ENCODE measurements around the gene GOLGA7B. TPM values are rescaled to one million over a fixed set of nuclear protein-coding genes. Genes with fewer than 3 reads are reported as not detected.

The GOLGA7B gene
- total RNA-seq, 1 donor from 2014 or later = under 0.01 TPM

DNA sequence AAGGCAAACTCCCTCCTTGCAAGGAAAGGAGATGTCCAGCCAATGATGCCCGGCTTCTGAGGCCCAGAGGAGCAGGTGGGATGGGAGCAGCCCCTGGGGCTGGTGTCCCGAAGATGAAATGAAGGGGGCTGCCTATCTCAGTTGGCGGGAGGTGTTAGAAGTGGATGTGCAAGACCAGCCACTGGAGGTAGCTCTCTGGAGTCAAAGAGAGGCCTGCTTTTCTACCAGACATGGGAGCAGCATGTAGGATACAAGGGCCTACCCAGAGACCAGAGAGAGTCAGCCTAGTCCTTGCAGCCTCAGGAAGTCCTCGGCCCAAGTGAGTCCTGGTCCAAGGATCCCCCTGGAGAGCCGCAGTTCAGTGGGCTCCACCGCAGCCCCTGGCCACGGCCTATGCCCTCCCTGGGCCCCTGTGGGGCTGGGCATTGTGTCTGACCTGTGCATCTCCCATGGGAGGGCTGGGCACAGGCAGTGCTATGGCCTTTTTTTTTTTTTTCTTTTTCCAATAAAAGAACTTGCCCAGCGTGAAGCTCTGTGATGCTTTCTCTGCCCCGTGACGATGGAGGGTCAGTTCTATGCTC is 17.7 kb downstream of the GOLGA7B start:
- DNase-seq (ENCODE audit: low read depth in 2 of 2) = no peak

DNA sequence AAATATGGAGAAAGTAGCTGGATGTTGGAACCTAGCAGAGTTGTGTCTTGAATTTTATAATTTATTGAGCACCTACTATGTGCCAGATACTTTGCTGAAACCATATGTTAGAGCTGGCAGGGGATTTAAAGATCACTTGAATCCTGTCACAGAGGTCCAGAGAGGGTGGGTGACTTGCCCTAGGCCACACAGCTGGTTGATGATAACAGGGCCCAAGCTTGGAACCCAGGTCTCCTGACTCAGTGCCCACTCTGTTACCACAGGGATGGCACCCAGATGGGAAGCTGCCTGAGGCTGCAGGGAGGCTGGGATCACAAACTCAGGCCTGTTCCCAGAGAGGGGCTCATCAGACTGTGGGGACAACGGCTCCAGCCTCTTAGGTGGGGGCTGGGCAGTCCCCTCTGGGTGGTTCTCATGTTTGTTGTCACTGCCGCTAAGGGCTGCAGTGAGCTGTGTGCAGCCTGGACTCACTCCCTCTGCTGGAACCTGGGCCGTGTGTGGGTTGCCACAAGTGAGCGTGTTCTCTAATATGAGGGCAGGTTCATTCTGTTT is 18.6 kb downstream of the GOLGA7B start:
- DNase-seq (ENCODE audit: low read depth in 2 of 2) = no peak

DNA sequence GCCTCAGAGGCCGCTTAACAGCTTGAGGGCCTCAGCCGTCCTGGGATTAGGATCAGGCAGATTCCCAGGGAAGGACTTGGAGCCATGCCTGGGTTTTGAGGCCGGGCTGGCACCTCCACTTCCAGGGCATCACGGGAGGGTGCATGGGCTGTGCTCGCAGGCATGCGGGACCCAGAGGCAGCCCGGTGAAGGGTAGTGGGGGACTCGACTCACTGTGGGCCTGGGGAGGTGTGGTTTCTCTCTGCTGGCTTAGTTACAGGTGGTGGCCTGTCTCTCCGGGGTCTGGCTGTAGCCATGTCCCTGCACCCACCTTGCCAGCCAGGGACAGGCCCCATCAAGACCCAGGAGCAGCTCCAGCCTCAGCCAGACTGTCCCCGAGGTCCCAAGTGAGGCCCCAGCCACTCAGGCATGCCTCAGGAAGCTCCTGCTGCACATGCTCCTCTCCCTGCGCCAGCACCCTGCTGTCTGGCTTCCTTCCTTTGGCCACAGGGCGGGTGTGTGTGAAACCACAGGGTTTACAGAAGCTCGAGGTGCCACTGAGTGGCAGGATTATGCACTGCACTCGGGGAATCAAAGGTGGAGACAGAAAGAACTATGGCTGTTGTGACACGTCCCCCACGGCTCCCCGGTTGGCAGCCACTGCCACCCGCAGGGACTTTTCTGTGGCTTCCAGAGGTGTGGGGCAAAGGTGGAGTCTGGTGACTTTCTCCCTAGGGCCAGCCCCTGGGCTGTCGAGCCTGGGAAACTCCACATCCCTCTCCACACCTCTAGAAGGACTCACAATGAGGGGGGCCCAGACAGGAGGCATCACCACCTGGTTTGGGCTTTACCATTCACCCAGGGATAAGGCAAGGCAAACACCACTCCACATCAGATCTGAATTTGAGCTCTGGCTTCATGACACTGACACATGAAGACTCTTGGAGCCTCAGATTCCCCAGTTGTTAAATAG is 19.7 kb downstream of the GOLGA7B start:
- peak; percentile 87 to 88 for DNase-seq (ENCODE audit: low read depth in 2 of 2)

DNA sequence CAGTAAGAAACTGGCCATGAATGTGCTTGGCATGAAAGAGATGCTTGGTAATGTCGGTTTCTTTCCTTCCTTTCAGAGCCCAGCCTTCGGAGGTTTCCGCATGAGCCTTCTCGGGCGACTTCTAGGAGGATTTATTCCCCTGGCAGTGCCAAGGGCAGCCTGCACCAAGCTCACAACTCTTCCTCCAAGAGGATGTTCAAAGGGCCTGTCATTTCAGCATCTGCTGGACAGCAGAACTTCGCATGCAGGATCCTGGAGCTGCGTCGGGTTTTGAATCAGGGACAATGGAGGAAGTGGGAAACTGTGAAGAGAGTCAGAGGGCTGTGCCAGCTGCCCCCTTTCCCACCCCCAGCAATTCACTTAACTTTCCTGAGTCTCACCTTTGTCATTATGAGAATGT is 21.3 kb downstream of the GOLGA7B start:
- DNase-seq (ENCODE audit: low read depth in 2 of 2) = no peak

DNA sequence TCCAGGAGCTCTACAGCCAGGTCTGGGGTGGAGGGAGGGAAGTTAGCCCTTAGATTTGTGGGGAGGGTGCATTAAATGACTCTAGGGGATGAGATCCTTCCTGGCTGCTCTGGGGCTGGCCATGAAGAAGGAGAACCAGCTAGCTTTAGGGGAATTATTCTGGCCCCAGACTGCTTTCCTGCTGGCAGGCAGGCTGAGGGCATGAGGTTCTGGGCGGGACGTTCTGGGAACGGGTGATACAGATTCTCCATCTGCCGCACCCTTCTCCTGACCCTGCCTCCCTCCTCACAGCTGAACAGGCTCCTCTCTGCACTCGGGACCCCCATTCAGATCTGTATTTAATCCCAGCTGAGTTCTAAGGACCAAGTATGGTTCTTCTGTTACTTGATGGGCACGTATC is 23.9 kb downstream of the GOLGA7B start:
- DNase-seq (ENCODE audit: low read depth in 2 of 2) = no peak

DNA sequence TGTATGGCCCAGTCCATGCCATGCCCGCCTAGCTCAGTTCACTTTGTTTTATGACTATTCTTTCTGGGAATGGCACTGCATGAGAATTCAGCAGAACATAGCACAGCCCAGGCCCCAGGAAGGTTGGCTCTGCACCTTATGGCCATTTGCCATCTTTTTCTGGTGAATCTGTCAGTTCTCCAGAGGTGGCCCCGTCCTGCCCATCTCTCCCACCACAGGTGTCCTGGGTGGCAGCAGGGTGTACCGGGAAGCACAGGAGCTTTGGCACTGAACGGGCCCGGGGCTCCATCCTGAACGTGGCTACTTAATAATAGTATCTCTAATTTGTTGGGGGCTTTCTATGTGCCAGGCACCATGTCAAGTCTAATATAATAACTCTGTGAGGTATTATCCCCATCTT is 24.7 kb downstream of the GOLGA7B start:
- no peak for DNase-seq (ENCODE audit: low read depth in 2 of 2)

DNA sequence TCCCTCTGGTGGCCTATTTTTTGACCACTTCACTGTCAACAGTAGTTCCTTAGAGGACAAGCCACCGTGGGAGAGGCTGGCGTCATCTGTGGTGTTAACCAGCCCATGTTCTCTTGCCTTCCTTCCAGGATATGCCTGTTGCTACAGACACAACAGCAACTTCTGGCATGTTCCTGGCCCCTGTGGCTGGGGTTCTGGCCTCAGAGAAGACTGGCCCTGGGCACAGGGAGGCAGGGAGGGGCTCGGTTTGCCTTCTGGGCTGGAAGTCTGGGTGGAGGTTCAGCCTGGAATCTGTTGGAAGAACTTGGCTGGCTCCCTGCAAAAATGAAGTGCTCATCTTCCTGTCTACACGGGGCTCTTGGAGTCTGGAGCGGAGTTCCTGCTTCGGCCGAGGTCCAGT is 25.7 kb downstream of the GOLGA7B start:
- DNase-seq (ENCODE audit: low read depth in 2 of 2) = peak; percentile 73

GRCh38 chr10:97876402-97876801 is 26.8 kb downstream of the GOLGA7B start:
- DNase-seq (ENCODE audit: low read depth in 2 of 2) = no peak

- DNase-seq (ENCODE audit: low read depth in 2 of 2) = no peak
Observed at GRCh38 chr10:97879241-97879640, 29.6 kb downstream of the GOLGA7B start.

GRCh38 chr10:97880109-97880508 is 30.5 kb downstream of the GOLGA7B start:
- DNase-seq (ENCODE audit: low read depth in 2 of 2) = no peak

- peak; percentile 30 to 92 for DNase-seq (ENCODE audit: low read depth in 2 of 2)
Observed at GRCh38 chr10:97882142-97883091, 32.8 kb downstream of the GOLGA7B start.

- no peak for DNase-seq (ENCODE audit: low read depth in 2 of 2)
Observed at GRCh38 chr10:97883092-97883485, 33.4 kb downstream of the GOLGA7B start.

DNA sequence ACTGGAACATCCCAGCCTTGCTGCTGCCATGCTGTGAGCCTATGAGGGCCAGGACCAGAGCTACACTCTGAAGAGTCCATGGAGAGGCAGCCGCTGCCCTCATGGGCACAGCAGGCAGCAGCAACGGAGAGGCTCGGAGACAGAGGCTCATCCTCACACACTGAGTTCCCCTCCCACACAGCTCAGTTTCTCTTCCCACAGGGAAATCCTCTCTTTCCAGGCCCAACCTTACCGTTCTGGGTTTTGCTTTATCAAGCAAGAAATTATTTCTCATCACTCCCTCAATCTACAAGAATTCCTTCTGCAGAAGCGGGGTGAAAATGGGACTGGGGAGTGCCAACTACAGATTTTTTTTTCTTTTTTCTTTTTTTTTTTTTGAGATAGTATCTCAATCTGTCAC is 36.6 kb downstream of the GOLGA7B start:
- DNase-seq (ENCODE audit: low read depth in 2 of 2) = no peak

GRCh38 chr10:97887399-97887798 is 37.8 kb downstream of the GOLGA7B start:
- DNase-seq (ENCODE audit: low read depth in 2 of 2) = peak in 1 of 2 donors; percentile 54

DNA sequence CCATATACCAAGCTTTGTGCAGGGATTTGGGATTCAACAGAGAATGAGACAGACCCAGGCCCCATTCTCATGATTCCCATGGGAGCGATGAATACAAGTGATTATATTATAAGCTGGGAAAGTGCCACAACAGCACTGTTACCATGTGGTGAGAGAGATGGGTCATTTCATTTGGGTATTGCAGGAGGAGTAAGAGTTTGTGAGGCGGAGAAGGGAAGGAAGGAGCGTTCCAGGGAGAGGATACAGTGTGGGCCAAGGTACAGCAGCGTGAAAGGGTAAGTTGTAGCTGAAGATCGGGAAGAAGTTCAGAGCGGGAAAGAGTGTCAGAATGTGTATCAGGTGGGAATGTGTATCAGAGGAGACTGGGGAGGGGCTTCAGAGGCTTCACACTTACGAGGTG is 38.5 kb downstream of the GOLGA7B start:
- DNase-seq (ENCODE audit: low read depth in 2 of 2) = no peak

DNA sequence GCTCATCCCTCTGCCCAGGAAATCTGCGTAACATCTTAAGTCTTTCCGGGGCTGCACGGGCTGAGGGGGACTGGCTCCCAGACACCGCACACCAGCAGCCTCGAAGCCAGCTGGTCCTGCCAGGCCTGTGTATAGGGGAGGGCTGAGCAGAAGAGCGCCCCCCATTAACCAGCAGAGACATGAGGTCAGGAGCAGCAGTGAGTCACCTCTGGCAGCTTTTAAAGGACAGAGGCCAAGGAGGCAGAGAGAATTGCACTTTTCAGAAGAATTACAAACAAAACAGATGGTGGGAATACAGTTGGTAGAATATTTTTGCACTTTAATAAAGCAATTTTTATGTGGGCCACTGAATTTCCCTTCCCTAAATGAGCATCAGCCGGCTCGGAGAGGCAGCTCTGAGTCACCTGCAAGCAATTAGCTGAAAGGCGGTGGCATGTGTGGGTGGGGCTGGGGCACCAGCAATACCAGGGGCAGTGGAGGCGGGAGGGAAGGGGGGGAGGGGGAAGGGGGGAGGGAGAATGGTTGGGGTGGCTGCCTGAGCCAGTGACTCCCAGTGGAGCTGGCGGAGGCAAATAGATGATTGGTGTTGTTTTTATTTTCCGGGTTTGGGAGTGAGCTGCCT is 39.1 kb downstream of the GOLGA7B start:
- peak in 1 of 2 donors; percentile 69 for DNase-seq (ENCODE audit: low read depth in 2 of 2)

DNA sequence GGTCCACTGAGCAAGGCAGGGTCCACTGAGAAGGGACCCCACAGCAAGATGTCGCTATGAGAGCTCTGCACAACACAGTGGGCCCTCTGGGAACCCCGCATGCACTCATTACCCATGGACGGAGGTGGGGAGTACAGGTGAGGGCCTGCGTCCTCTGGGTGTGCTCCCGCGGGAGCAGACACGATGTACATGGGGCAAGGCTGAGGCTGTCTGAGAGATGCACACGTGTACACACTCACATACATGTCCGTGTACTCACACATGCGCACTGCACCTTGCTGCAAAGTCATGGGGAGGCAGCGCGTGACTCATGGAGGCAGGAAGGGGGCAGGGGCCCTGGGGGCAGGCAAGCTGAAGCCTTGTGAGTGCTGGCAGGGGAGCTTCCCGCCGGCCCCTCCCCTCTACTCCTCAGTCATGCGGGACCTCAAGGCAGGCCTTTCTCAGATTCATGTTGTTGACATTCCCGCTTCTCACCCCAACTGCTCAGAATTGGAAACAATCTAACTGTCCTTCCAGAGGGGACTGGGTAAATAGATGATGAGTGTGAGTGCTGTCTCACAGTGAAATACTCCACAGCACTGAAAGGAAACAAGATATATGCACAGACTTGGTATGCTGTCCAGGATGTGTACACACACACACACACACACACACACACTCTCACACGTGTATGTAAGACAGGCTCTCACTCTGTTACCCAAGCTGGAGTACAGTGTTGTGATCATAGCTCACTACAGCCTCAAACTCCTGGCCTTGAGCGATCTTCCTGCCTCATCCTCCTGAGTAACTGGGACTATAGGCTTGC is 40.0 kb downstream of the GOLGA7B start:
- DNase-seq (ENCODE audit: low read depth in 2 of 2) = peak in 1 of 2 donors; percentile 71

- DNase-seq (ENCODE audit: low read depth in 2 of 2) = no peak
Observed at GRCh38 chr10:97891497-97892167, 42.0 kb downstream of the GOLGA7B start.

DNA sequence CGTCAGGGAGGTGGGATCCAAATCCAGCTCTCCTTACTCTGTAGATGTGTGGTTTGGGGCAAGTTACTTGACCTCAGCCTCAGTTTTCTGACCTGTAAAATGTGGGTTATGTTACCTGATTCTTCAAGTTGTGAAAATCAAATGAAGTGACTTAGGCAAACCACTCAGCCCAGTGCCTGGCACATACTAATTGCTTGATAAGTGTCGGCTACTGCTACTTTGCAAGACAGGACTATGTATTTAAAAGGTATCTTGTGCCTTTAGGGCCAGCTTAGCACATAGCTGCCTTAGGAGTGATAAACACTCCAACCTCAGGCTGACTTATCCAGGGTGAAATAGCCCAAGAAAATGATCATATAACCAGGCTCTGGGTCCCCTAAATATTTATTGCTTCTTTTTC is 42.9 kb downstream of the GOLGA7B start:
- no peak for DNase-seq (ENCODE audit: low read depth in 2 of 2)

DNA sequence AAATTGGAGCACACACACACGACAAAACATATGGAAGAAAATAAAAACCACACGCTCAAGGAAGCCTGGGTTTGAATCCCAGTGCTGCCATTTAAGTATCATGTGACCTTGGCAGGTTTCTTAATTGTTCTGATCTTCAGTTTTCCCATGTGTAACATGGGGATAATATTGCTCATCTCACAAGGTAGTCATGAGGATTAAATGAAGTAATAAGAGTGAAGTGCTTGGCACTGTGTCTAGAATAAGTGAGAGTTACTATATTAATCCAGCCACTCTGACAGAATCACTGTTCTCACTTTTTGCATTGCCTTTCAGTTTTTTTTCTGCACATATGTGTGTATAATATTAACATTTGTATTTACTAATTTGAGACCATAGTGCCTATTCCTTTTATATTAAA is 43.3 kb downstream of the GOLGA7B start:
- DNase-seq (ENCODE audit: low read depth in 2 of 2) = no peak
